Measurements from ENCODE around the gene PDE3B. TPM values are rescaled to one million over a fixed set of nuclear protein-coding genes. Genes with fewer than 3 reads are reported as not detected.

The PDE3B gene
- total and polyA plus RNA-seq, 2 of the 8 experiments (the other 6 are each of a cell fraction or from before 2014, with no cell fraction given), result 2.7 to 10.9 TPM

DNA sequence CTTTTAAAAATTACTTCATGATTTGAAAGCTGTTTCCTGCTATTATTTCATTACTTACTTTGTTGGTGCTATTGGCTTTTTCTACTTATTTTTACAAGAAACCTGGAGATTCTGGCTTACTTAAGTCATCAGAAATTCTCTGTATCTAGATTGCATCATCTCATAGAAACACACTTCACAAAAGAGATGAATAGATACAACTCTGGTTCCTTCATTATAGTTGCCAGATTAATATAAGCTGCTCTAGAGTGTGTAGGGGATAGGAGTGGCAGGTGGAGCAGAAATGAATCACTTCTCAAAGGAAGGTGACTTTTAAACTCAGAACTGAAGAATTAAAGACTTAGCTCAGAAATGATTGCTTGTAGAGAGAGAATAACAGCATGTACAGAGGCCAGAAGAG is 228.4 kb downstream of the PDE3B start (continued):
- TF ChIP-seq, protein P1, sequence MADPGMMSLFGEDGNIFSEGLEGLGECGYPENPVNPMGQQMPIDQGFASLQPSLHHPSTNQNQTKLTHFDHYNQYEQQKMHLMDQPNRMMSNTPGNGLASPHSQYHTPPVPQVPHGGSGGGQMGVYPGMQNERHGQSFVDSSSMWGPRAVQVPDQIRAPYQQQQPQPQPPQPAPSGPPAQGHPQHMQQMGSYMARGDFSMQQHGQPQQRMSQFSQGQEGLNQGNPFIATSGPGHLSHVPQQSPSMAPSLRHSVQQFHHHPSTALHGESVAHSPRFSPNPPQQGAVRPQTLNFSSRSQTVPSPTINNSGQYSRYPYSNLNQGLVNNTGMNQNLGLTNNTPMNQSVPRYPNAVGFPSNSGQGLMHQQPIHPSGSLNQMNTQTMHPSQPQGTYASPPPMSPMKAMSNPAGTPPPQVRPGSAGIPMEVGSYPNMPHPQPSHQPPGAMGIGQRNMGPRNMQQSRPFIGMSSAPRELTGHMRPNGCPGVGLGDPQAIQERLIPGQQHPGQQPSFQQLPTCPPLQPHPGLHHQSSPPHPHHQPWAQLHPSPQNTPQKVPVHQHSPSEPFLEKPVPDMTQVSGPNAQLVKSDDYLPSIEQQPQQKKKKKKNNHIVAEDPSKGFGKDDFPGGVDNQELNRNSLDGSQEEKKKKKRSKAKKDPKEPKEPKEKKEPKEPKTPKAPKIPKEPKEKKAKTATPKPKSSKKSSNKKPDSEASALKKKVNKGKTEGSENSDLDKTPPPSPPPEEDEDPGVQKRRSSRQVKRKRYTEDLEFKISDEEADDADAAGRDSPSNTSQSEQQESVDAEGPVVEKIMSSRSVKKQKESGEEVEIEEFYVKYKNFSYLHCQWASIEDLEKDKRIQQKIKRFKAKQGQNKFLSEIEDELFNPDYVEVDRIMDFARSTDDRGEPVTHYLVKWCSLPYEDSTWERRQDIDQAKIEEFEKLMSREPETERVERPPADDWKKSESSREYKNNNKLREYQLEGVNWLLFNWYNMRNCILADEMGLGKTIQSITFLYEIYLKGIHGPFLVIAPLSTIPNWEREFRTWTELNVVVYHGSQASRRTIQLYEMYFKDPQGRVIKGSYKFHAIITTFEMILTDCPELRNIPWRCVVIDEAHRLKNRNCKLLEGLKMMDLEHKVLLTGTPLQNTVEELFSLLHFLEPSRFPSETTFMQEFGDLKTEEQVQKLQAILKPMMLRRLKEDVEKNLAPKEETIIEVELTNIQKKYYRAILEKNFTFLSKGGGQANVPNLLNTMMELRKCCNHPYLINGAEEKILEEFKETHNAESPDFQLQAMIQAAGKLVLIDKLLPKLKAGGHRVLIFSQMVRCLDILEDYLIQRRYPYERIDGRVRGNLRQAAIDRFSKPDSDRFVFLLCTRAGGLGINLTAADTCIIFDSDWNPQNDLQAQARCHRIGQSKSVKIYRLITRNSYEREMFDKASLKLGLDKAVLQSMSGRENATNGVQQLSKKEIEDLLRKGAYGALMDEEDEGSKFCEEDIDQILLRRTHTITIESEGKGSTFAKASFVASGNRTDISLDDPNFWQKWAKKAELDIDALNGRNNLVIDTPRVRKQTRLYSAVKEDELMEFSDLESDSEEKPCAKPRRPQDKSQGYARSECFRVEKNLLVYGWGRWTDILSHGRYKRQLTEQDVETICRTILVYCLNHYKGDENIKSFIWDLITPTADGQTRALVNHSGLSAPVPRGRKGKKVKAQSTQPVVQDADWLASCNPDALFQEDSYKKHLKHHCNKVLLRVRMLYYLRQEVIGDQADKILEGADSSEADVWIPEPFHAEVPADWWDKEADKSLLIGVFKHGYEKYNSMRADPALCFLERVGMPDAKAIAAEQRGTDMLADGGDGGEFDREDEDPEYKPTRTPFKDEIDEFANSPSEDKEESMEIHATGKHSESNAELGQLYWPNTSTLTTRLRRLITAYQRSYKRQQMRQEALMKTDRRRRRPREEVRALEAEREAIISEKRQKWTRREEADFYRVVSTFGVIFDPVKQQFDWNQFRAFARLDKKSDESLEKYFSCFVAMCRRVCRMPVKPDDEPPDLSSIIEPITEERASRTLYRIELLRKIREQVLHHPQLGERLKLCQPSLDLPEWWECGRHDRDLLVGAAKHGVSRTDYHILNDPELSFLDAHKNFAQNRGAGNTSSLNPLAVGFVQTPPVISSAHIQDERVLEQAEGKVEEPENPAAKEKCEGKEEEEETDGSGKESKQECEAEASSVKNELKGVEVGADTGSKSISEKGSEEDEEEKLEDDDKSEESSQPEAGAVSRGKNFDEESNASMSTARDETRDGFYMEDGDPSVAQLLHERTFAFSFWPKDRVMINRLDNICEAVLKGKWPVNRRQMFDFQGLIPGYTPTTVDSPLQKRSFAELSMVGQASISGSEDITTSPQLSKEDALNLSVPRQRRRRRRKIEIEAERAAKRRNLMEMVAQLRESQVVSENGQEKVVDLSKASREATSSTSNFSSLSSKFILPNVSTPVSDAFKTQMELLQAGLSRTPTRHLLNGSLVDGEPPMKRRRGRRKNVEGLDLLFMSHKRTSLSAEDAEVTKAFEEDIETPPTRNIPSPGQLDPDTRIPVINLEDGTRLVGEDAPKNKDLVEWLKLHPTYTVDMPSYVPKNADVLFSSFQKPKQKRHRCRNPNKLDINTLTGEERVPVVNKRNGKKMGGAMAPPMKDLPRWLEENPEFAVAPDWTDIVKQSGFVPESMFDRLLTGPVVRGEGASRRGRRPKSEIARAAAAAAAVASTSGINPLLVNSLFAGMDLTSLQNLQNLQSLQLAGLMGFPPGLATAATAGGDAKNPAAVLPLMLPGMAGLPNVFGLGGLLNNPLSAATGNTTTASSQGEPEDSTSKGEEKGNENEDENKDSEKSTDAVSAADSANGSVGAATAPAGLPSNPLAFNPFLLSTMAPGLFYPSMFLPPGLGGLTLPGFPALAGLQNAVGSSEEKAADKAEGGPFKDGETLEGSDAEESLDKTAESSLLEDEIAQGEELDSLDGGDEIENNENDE (IDR thresholded peaks at IDR 0.05; ENCODE audit: insufficient replicate concordance, low read length), result no peak
- TF ChIP-seq YY1 (IDR thresholded peaks at IDR 0.05; ENCODE audit: low read depth, low read length) (no peak), SIX5 (IDR thresholded peaks at IDR 0.05; ENCODE audit: low read depth, low read length) (no peak)

Measured in H1 (cell line).